K562 (cell line): ENCODE data around the gene CD48. TPM values are rescaled to one million over a fixed set of nuclear protein-coding genes. Genes with fewer than 3 reads are reported as not detected.

Source experiments
- ARID1B ChIP-seq: fragments of 450-650 bp; IDR thresholded peaks from 2 replicates; pipeline ENCODE4 v1.6.1; 2016; ENCODE audit warnings: antibody characterized with exemption, mild to moderate bottlenecking, inconsistent platforms
- ARID2 ChIP-seq: fragments of 450-650 bp; IDR thresholded peaks from 2 replicates; pipeline ENCODE4 v1.6.1; 2017; ENCODE audit warnings: antibody characterized with exemption, mild to moderate bottlenecking
- CEBPG ChIP-seq, 3 experiments: fragments of 200-800 bp in 1 of 3; sonication (Bioruptor generic) in 1 of 3; sonication (generic) in 1 of 3; formaldehyde crosslinking in 1 of 3; IDR thresholded peaks in 2 of 3; conservative IDR thresholded peaks in 1 of 3; 2 replicates each; pipeline versions ENCODE4 v1.6.1 to v1.8.0; 2016 to 2022; ENCODE audit warnings: missing compliant biosample characterization in 2 of 3, missing genetic modification characterization in 2 of 3, mild to moderate bottlenecking in 1 of 3, missing genetic modification reagents in 1 of 3
- CREB1 ChIP-seq, 2 experiments: sonication (generic) in 1 of 2; formaldehyde crosslinking in 1 of 2; IDR thresholded peaks; 2 replicates each; pipeline versions ENCODE4 v1.6.1 to v1.8.0; 2012 to 2022; ENCODE audit warnings: inconsistent platforms in 1 of 2, mild to moderate bottlenecking in 1 of 2, missing genetic modification reagents in 1 of 2, moderate library complexity in 1 of 2
- CREM ChIP-seq: IDR thresholded peaks from 2 replicates; pipeline ENCODE4 v1.6.1; 2014; ENCODE audit warnings: antibody characterized with exemption, low read depth
- DPF2 ChIP-seq: fragments of 450-650 bp; IDR thresholded peaks from 2 replicates; pipeline ENCODE4 v1.6.1; 2016
- JUND ChIP-seq, 2 experiments: IDR thresholded peaks; 2 replicates in 1 of 2; 3 replicates in 1 of 2; pipeline ENCODE4 v1.6.1; 2011; ENCODE audit warnings: borderline replicate concordance in 2 of 2, low read depth in 2 of 2, low read length in 2 of 2, improper control_type of control experiment in 1 of 2, missing biosample characterization in 1 of 2, missing genetic modification characterization in 1 of 2, missing genetic modification reagents in 1 of 2
- LEF1 ChIP-seq: fragments of 450-650 bp; IDR thresholded peaks from 2 replicates; pipeline ENCODE4 v1.6.1; 2016; ENCODE audit warnings: mild to moderate bottlenecking
- POLR2A ChIP-seq: fragments of 450-650 bp; conservative IDR thresholded peaks from 2 replicates; pipeline ENCODE4 v1.6.1; 2016
- PPARD ChIP-seq: fragments of 250-450 bp; sonication (Bioruptor Pico); IDR thresholded peaks from 2 replicates; pipeline ENCODE4 v1.8.0; 2022; ENCODE audit warnings: inconsistent platforms, mild to moderate bottlenecking, moderate library complexity
- RCOR1 ChIP-seq, 2 experiments: IDR thresholded peaks; 2 replicates each; pipeline ENCODE4 v1.6.1; 2012; ENCODE audit warnings: low read depth in 2 of 2, low read length in 2 of 2, borderline replicate concordance in 1 of 2, improper control_type of control experiment in 1 of 2
- SMAD4 ChIP-seq: fragments of 250-450 bp; sonication (Bioruptor Pico); conservative IDR thresholded peaks from 2 replicates; pipeline ENCODE4 v1.8.0; 2021; ENCODE audit warnings: inconsistent platforms, mild to moderate bottlenecking, moderate library complexity
- SMARCC2 ChIP-seq: fragments of 450-650 bp; IDR thresholded peaks from 2 replicates; pipeline ENCODE4 v1.6.1; 2017; ENCODE audit warnings: antibody characterized with exemption, moderate library complexity, mild to moderate bottlenecking, low read depth
- SMARCE1 ChIP-seq: fragments of 450-650 bp; IDR thresholded peaks from 2 replicates; pipeline ENCODE4 v1.7.1; 2016; ENCODE audit warnings: mild to moderate bottlenecking
- SREBF1 ChIP-seq: fragments of 150-350 bp; IDR thresholded peaks from 2 replicates; pipeline ENCODE4 v1.6.1; 2014; ENCODE audit warnings: antibody characterized with exemption, low read depth, low read length, borderline replicate concordance
- polyA plus RNA-seq, 8 experiments: library from polyadenylated mRNA; depleted of rRNA in 4 of 8; stranded (reverse) in 5 of 8; unstranded in 3 of 8; fragments of >200 nt; fragmentation: Nextera tagmentation in 2 of 8; fragmentation: Illumina TruSeq in 1 of 8; extraction: Ambion mirVana in 2 of 8; extraction: Trizol in 1 of 8; gene quantifications; 2 replicates each; pipeline versions ENCODE4 v1.2.1 to v1.2.3, GENCODE V29; 2011 to 2014; ENCODE audit warnings: inconsistent platforms in 1 of 8, missing spikeins in 1 of 8
- total RNA-seq, 7 experiments: library from RNA; depleted of rRNA in 6 of 7; stranded (reverse); fragments of >200 nt in 6 of 7; fragmentation: Illumina TruSeq in 2 of 7; extraction: Trizol in 2 of 7; gene quantifications; 2 replicates each; pipeline versions ENCODE4 v1.2.1 to v1.2.3, GENCODE V29; 2011 to 2021; ENCODE audit warnings: low replicate concordance in 1 of 7
- TF ChIP-seq, protein P1 (sequence below): fragments of 450-650 bp; formaldehyde crosslinking; IDR thresholded peaks from 2 replicates; pipeline ENCODE4 v1.4.0; 2022; ENCODE audit warnings: mild to moderate bottlenecking, moderate library complexity

CD48 gene
- total and polyA plus RNA-seq, 9 of the 15 experiments (the other 6 are each of a cell fraction or from before 2014, with no cell fraction given) = 0.10 to 0.42 (median 0.29) TPM; not detected in 3

DNA sequence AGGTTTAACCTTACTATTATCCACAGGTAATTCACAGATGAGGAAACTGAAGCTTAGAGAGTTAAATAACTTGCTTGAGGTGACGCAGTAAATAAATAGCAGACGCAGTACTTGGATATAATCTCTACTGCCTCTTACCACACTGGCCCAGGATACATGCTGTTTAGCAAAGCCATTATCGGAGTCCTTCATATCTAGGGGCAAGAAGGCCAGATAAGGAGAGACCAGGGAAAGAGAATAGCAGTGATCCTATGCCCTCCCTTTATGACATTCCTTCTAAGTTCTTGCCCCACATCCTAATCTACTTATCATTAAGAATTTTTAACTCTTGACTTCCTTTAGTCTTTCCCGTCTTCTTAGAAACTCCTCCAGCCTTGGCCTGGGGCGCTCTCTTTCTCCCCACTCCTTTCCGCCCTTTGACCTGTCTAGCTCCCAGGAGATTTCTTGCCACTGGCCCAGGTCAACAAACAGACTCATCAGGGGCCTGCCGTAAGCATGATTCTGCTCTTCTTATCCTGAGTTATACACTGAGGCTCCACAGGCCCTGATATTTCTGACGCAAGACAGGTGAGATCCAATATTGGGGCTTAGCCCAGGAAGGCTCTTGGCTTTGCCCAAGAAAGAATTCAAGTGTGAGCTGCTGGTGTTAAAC is 53.3 kb downstream of the CD48 start (continued):
- TF ChIP-seq RCOR1 (IDR thresholded peaks at IDR 0.05; ENCODE audit: borderline replicate concordance in 1 of 2, low read depth in 2 of 2, low read length in 2 of 2) (peak in 1 of 2 experiments; percentile 55; a peak in 1 of 4 replicates), CREM (peak; percentile 22; the same call in 1 of the 2 replicates), LEF1 (0 out of 2 replicates have a peak, but pooled peaks have one; percentile 24), ARID2 (no peak), ARID1B (peak; percentile 63), SREBF1 (no peak), PPARD (no peak), POLR2A (no peak), CEBPG (CRISPR knock-in tag; IDR thresholded peaks at IDR 0.05) (peak; percentile 35; the same call in 1 of the 2 replicates), CEBPG (tag; conservative IDR thresholded peaks at IDR 0.05 in 1 of 2, IDR thresholded peaks at IDR 0.05 in 1 of 2) (no peak; a peak in 1 of 4 replicates), SMARCE1 (peak; percentile 33; the same call in 1 of the 2 replicates), SMARCC2 (peak; percentile 24; the same call in 1 of the 2 replicates), CREB1 (IDR thresholded peaks at IDR 0.05) (no peak), CREB1 (CRISPR knock-in tag; IDR thresholded peaks at IDR 0.05) (no peak), JUND (IDR thresholded peaks at IDR 0.05; ENCODE audit: borderline replicate concordance, low read depth, low read length) (no peak), JUND (tag; IDR thresholded peaks at IDR 0.05; ENCODE audit: borderline replicate concordance, low read depth, low read length) (no peak; the same call in 2 of the 3 replicates), SMAD4 (0 out of 2 replicates have a peak, but pooled peaks have one; percentile 25), DPF2 (peak; percentile 66)
- TF ChIP-seq, protein P1, sequence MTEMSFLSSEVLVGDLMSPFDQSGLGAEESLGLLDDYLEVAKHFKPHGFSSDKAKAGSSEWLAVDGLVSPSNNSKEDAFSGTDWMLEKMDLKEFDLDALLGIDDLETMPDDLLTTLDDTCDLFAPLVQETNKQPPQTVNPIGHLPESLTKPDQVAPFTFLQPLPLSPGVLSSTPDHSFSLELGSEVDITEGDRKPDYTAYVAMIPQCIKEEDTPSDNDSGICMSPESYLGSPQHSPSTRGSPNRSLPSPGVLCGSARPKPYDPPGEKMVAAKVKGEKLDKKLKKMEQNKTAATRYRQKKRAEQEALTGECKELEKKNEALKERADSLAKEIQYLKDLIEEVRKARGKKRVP (CRISPR knock-in tag) = 0 out of 2 replicates have a peak, but pooled peaks have one; percentile 51
